Measurements from ENCODE around the gene SUN2. TPM values are rescaled to one million over a fixed set of nuclear protein-coding genes. Genes with fewer than 3 reads are reported as not detected.
A peak's percentile ranks its signal among the peaks of the same experiment; 100 is the strongest.

Gene SUN2
- total and polyA plus RNA-seq, 2 of the 13 experiments (the other 11 are each of a cell fraction or from before 2014, with no cell fraction given), result 45.6 to 56.6 TPM

DNA sequence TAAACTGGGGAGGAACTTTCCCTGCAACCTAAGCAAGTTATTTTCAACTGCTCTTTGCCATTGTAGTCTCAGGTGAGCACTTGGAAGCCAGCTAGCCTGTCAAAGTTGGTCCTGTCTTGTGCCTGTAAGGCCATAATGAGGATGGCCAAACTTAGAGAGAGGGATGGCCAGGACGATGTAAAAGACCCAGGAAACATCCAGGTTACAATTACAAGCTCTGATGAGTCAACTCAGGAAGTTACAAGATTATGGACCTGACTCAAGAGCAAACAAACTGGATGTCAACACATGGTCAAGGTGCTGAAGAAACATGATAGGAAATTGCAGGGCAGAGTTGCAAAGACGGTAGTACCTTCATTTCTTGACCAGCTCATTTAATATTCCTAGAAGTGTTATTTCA is 48.5 kb downstream of the SUN2 start (continued):
- TF ChIP-seq, protein P1, sequence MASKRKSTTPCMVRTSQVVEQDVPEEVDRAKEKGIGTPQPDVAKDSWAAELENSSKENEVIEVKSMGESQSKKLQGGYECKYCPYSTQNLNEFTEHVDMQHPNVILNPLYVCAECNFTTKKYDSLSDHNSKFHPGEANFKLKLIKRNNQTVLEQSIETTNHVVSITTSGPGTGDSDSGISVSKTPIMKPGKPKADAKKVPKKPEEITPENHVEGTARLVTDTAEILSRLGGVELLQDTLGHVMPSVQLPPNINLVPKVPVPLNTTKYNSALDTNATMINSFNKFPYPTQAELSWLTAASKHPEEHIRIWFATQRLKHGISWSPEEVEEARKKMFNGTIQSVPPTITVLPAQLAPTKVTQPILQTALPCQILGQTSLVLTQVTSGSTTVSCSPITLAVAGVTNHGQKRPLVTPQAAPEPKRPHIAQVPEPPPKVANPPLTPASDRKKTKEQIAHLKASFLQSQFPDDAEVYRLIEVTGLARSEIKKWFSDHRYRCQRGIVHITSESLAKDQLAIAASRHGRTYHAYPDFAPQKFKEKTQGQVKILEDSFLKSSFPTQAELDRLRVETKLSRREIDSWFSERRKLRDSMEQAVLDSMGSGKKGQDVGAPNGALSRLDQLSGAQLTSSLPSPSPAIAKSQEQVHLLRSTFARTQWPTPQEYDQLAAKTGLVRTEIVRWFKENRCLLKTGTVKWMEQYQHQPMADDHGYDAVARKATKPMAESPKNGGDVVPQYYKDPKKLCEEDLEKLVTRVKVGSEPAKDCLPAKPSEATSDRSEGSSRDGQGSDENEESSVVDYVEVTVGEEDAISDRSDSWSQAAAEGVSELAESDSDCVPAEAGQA (IDR thresholded peaks at IDR 0.05; ENCODE audit: low read depth), result no peak
- TF ChIP-seq, protein P1 (CRISPR knock-in tag; IDR thresholded peaks at IDR 0.05; ENCODE audit: borderline replicate concordance), result no peak
- TF ChIP-seq HNRNPLL (IDR thresholded peaks at IDR 0.05; ENCODE audit: low read depth, low read length, poor library complexity, severe bottlenecking), result no peak
- no peak for TF ChIP-seq ZBTB1 (CRISPR knock-in tag; IDR thresholded peaks at IDR 0.05; ENCODE audit: borderline replicate concordance)
- peak; percentile 69; the same call in 1 of the 2 replicates for TF ChIP-seq ZNF614 (CRISPR knock-in tag; IDR thresholded peaks at IDR 0.05; ENCODE audit: borderline replicate concordance)
- TF ChIP-seq, protein P2, sequence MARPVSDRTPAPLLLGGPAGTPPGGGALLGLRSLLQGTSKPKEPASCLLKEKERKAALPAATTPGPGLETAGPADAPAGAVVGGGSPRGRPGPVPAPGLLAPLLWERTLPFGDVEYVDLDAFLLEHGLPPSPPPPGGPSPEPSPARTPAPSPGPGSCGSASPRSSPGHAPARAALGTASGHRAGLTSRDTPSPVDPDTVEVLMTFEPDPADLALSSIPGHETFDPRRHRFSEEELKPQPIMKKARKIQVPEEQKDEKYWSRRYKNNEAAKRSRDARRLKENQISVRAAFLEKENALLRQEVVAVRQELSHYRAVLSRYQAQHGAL (CRISPR knock-in tag; IDR thresholded peaks at IDR 0.05; ENCODE audit: not compliant biosample characterization), result no peak
- peak in 1 of 2 experiments; percentile 66; a peak in 2 of 4 replicates for TF ChIP-seq EP300 (IDR thresholded peaks at IDR 0.05; ENCODE audit: low read depth in 2 of 2, low read length in 2 of 2)
- no peak for TF ChIP-seq EP300 (CRISPR knock-in tag; IDR thresholded peaks at IDR 0.05; ENCODE audit: borderline replicate concordance)
- TF ChIP-seq FOXK2 (IDR thresholded peaks at IDR 0.05), result peak; percentile 66
- TF ChIP-seq LCORL (IDR thresholded peaks at IDR 0.05), result no peak
- TF ChIP-seq LCORL (CRISPR knock-in tag; IDR thresholded peaks at IDR 0.05), result 0 out of 2 replicates have a peak, but pooled peaks have one; percentile 35
- TF ChIP-seq, protein P3, sequence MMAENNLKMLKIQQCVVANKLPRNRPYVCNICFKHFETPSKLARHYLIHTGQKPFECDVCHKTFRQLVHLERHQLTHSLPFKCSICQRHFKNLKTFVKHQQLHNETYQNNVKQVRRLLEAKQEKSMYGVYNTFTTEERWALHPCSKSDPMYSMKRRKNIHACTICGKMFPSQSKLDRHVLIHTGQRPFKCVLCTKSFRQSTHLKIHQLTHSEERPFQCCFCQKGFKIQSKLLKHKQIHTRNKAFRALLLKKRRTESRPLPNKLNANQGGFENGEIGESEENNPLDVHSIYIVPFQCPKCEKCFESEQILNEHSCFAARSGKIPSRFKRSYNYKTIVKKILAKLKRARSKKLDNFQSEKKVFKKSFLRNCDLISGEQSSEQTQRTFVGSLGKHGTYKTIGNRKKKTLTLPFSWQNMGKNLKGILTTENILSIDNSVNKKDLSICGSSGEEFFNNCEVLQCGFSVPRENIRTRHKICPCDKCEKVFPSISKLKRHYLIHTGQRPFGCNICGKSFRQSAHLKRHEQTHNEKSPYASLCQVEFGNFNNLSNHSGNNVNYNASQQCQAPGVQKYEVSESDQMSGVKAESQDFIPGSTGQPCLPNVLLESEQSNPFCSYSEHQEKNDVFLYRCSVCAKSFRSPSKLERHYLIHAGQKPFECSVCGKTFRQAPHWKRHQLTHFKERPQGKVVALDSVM (CRISPR knock-in tag; IDR thresholded peaks at IDR 0.05), result no peak
- peak; percentile 58; the same call in 1 of the 2 replicates for TF ChIP-seq YEATS2 (CRISPR knock-in tag; IDR thresholded peaks at IDR 0.05; ENCODE audit: borderline replicate concordance)
- 0 out of 2 replicates have a peak, but pooled peaks have one; percentile 28 for TF ChIP-seq NFKBIZ (CRISPR knock-in tag; IDR thresholded peaks at IDR 0.05)
- TF ChIP-seq ZNF138 (CRISPR knock-in tag; IDR thresholded peaks at IDR 0.05; ENCODE audit: low read depth), result no peak
- no peak for TF ChIP-seq ZNF20 (CRISPR knock-in tag; IDR thresholded peaks at IDR 0.05)
- no peak for TF ChIP-seq PHF8 (CRISPR knock-in tag; IDR thresholded peaks at IDR 0.05)
- no peak for TF ChIP-seq NBN (conservative IDR thresholded peaks at IDR 0.05)
- TF ChIP-seq SP1 (IDR thresholded peaks at IDR 0.05), result no peak
- TF ChIP-seq SP1 (CRISPR knock-in tag; IDR thresholded peaks at IDR 0.05), result no peak
- TF ChIP-seq, protein P4, sequence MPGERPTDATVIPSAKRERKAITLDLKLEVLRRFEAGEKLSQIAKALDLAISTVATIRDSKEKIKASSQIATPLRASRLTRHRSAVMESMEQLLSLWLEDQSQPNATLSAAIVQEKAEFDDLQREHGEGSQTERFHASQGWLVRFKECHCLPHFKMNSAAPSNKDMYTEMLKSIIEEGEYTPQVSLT (CRISPR knock-in tag; IDR thresholded peaks at IDR 0.05; ENCODE audit: borderline replicate concordance, low read depth), result no peak
- TF ChIP-seq CEBPG (CRISPR knock-in tag; IDR thresholded peaks at IDR 0.05), result peak; percentile 82

Measured in HepG2 (cell line).